NB4 (cell line): ENCODE results near the gene TAT.
A peak's percentile ranks its signal among the peaks of the same experiment; 100 is the strongest.

ENCODE experiments used
- POLR2A ChIP-seq: IDR thresholded peaks from 2 replicates; pipeline ENCODE4 v1.6.1; 2011; ENCODE audit warnings: mild to moderate bottlenecking; ENCODE audit not compliant: insufficient read length; ENCODE audit errors: extremely low read depth
- TF ChIP-seq, protein P1 (sequence below): IDR thresholded peaks from one replicate; pipeline ENCODE4 v1.5.1; 2012; ENCODE audit warnings: low read depth, low read length
- TF ChIP-seq, protein P2 (sequence below): IDR thresholded peaks from 2 replicates; pipeline ENCODE4 v1.6.1; 2011; ENCODE audit warnings: low read depth, low read length

DNA sequence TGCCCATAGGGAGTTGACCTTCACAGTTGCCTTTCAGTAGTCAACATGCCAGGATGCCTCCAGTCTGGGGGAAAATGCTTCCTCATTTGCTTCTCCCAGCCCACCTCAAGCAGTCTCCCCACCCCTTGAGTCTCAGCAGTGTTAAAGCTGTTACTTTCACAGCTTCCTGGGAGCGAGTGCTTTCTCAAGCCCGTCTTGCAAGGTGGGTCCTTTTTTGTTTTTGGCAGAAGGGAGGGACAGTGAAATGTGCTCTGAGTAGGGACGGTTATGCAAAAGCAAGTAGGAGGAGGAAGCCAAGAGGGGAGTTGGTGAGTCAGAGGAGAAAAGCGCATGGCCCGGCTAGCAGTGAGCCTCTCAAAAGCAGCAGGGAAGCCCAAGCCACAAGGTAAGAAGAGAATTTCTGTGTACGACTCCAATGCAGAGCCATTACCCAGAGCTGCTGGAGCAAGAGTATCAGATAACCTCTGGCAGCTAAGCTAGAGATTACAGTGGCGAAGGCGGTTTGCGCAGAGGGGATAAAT, 50.7 kb downstream of the TAT start, which contains the start of gene CHST4:
- TF ChIP-seq, protein P1, sequence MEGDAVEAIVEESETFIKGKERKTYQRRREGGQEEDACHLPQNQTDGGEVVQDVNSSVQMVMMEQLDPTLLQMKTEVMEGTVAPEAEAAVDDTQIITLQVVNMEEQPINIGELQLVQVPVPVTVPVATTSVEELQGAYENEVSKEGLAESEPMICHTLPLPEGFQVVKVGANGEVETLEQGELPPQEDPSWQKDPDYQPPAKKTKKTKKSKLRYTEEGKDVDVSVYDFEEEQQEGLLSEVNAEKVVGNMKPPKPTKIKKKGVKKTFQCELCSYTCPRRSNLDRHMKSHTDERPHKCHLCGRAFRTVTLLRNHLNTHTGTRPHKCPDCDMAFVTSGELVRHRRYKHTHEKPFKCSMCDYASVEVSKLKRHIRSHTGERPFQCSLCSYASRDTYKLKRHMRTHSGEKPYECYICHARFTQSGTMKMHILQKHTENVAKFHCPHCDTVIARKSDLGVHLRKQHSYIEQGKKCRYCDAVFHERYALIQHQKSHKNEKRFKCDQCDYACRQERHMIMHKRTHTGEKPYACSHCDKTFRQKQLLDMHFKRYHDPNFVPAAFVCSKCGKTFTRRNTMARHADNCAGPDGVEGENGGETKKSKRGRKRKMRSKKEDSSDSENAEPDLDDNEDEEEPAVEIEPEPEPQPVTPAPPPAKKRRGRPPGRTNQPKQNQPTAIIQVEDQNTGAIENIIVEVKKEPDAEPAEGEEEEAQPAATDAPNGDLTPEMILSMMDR, result no peak
- peak; percentile 32 for TF ChIP-seq POLR2A
- TF ChIP-seq, protein P2, sequence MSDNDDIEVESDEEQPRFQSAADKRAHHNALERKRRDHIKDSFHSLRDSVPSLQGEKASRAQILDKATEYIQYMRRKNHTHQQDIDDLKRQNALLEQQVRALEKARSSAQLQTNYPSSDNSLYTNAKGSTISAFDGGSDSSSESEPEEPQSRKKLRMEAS, result peak; percentile 83
